ENCODE measurements around the gene JADE3.

- TF ChIP-seq CTCF (IDR thresholded peaks at IDR 0.05): no peak
- TF ChIP-seq POLR2A (IDR thresholded peaks at IDR 0.05): no peak
- no peak for TF ChIP-seq POLR2AphosphoS5 (IDR thresholded peaks at IDR 0.05)
Observed at GRCh38 chrX:46920235-46920634, 8.0 kb downstream of the JADE3 start.
